GM12891 (cell line): ENCODE measurements around the gene FIBP.

Experiments used
- POLR2A ChIP-seq: IDR thresholded peaks from 2 replicates; pipeline ENCODE4 v1.6.1; 2011; ENCODE audit warnings: low read depth, low read length, control low read depth
- POLR2AphosphoS5 ChIP-seq: IDR thresholded peaks from 2 replicates; pipeline ENCODE4 v1.6.1; 2011; ENCODE audit warnings: low read depth, low read length, control low read depth

DNA sequence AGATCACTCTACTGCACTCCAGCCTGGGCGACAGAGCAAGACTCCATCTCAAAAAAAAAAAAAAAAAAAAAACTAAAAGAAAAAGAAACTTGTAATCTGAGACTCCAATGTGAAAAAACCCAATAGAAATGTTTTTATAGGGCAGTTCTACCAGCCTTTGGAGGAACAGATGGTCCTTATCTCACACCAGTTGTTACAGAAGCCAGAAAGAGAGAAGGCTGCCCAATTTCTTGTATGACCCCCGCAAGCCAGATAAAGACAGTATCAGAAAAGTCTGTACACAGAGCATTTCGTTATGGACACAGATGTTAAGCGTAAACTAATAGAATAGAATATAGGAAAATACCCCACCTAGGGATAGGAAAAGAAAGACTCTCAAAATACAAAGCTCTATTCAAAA, 45.7 kb upstream of the FIBP start:
- TF ChIP-seq POLR2AphosphoS5, result no peak
- no peak for TF ChIP-seq POLR2A
